ENCODE data around the gene DVL3.
"Not testable (repeated sequence)": the region's sequence is repeated elsewhere in the genome, so short reads cannot be mapped to it uniquely, and the experiment has no call there.

Gene DVL3

GRCh38 chr3:184156522-184156955, 1.4 kb downstream of the DVL3 start:
- no peak for ATAC-seq

- no peak for ATAC-seq
Measured at GRCh38 chr3:184157206-184157605, 2.0 kb downstream of the DVL3 start.

- no peak for ATAC-seq
Measured at GRCh38 chr3:184158404-184158803, 3.2 kb downstream of the DVL3 start.

- peak in 1 of 2 donors; percentile 41 for ATAC-seq
Measured at GRCh38 chr3:184160456-184160855, 5.3 kb downstream of the DVL3 start.

GRCh38 chr3:184162571-184163070, 7.4 kb downstream of the DVL3 start:
- ATAC-seq = not testable (repeated sequence)

- ATAC-seq = no peak
Measured at GRCh38 chr3:184164648-184165330, 9.6 kb downstream of the DVL3 start.

- no peak for ATAC-seq
Measured at GRCh38 chr3:184165543-184165942, 10.4 kb downstream of the DVL3 start.

GRCh38 chr3:184166671-184167070, 11.5 kb downstream of the DVL3 start:
- ATAC-seq = no peak

GRCh38 chr3:184167786-184168185, 12.6 kb downstream of the DVL3 start:
- ATAC-seq = no peak

- ATAC-seq = no peak
Measured at GRCh38 chr3:184168363-184169120, 13.4 kb downstream of the DVL3 start.

- ATAC-seq = no peak
Measured at GRCh38 chr3:184169896-184170875, 15.0 kb downstream of the DVL3 start.

GRCh38 chr3:184171562-184171961, 16.4 kb downstream of the DVL3 start:
- no peak for ATAC-seq

GRCh38 chr3:184172681-184173373, 17.6 kb downstream of the DVL3 start:
- ATAC-seq = no peak

GRCh38 chr3:184173374-184173722, 18.2 kb downstream of the DVL3 start:
- ATAC-seq = no peak

GRCh38 chr3:184174284-184174645, 19.1 kb downstream of the DVL3 start:
- ATAC-seq = no peak

GRCh38 chr3:184174646-184175492, 19.7 kb downstream of the DVL3 start, which contains the start of gene AP2M1:
Gene AP2M1, plus strand, starts transcription at chr3:184174855. Its CDS starts 2,139 bp downstream, at chr3:184176994.
- peak; percentile 97 for ATAC-seq

- ATAC-seq = no peak
Measured at GRCh38 chr3:184175506-184175905, 20.3 kb downstream of the DVL3 start.

- ATAC-seq = no peak
Measured at GRCh38 chr3:184175981-184176376, 20.8 kb downstream of the DVL3 start.

GRCh38 chr3:184176377-184177330, 21.5 kb downstream of the DVL3 start:
- no peak for ATAC-seq

- ATAC-seq = no peak
Measured at GRCh38 chr3:184177331-184177731, 22.2 kb downstream of the DVL3 start.
